GM19099 (cell line): Measurements from ENCODE around the gene FAXC.

ENCODE experiments used
- POLR2A ChIP-seq: IDR thresholded peaks from 3 replicates; pipeline ENCODE4 v1.6.1; 2011; ENCODE audit warnings: low read depth; ENCODE audit not compliant: insufficient read length; ENCODE audit errors: extremely low read depth

FAXC gene

DNA sequence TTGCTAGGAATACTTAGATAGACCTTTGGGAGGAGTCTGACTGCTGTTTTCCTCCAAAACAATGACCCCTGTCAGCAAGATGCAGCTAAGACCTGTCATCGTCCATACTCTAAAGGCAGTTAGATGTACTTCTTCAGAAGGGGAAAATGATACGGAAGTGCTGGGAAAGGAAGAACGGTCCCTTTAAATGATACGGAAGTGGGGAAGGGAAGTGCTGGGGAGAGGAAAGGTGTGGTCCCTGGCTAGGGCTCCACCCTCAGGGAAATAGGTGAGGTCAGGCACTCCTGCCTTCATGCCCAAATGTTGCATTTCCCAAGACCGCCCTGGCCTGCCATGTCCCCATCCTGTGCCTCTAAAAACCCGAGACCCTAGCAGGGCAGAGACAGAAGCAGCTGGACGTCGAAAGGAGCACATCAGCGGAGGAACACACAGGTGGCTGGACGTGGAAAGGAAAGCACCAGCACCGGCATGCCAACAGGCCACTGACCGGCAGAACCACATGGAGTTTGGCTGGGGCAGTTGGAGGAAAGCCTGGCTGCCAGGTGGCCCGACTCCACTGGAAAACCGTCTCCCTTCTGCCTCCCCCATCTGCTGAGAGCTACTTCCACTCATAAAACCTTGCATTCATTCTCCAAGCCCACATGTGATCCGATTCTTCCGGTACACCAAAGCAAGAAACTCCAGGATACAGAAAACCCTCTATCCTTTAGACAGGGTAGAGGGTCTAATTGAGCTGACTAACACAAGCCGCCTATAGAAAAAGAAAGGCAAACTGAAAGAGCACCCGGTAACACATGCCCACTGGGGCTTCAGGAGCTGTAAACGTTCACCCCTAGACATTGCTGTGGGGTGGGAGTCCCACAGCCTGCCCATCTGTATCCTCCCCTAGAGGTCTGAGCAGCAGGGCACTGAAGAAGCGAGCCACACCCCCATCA is 94.6 kb downstream of the FAXC start:
- TF ChIP-seq POLR2A: no peak

DNA sequence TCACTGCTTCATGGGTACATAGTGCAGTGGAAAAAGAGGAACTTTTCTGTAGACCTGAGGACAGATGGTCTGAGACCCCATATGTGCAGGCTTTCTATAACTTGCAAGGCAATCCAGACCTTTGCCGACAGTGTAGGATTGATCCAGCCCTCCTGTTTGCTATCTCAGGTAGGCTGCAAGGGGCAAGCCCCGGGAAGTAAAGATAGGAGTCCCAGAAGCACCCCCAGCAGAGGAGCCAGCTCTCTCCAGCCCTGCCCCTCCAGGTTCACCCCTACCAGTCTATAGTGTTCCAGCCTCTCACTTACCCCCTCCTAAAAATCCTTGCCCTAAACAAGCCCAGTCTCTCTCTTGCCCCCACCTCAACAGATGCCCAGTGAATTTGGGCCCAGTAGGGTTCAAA is 96.2 kb downstream of the FAXC start:
- no peak for TF ChIP-seq POLR2A

DNA sequence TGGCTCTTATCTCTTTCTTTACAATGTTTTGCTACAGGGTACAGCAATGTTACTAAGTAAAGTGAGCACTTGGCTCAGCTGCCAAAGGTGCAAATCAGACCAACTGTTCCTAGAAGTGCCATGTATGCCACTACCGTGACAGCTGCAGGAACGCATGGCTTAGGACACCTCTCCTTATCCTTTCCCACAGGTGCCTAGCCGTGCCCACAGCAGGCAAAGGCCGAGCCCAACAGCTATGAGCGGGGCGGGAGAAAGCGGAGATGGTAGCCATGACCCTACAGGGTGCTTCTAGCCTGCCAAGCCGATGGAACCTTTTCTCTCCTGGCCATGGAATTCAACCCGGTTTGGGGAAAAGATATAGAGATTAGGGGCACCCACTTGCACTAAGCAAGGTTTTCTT is 97.1 kb downstream of the FAXC start:
- TF ChIP-seq POLR2A: no peak

DNA sequence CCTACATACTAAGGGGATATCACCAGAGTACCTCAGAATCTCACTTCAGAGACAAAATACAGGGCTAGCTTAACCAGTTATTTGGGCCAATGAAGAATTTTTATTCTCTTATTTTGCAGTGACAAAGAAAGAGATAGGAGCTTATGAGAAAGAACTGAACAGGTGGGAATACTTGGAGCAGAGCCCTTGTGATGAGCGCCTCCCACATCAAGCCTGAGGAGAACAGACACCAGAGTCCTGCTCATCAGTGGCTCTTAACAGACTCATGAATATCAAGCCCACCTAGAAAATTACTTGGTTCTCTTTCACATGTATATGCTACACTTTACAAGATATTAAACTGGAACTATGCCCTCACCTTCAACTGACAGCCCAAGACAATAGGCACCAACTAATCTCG is 99.0 kb downstream of the FAXC start:
- TF ChIP-seq POLR2A: no peak

DNA sequence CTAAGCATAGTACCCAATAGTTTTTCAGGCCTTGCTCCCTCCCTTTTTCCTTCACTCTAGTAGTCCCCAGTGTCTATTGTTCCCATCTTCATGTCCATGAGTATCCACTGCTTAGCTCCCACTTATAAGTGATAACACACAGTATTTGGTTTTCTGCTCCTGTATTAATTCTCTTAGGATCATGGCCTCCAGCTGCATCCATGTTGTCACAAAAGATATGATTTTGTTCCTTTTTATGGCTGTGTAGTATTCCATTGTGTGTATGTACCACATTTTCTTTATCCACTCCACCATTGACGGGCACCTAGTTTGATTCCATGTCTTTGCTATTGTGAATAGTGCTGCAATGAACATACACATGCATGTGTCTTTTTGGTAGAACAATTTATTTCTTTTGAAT is 102.9 kb downstream of the FAXC start:
- TF ChIP-seq POLR2A: no peak

DNA sequence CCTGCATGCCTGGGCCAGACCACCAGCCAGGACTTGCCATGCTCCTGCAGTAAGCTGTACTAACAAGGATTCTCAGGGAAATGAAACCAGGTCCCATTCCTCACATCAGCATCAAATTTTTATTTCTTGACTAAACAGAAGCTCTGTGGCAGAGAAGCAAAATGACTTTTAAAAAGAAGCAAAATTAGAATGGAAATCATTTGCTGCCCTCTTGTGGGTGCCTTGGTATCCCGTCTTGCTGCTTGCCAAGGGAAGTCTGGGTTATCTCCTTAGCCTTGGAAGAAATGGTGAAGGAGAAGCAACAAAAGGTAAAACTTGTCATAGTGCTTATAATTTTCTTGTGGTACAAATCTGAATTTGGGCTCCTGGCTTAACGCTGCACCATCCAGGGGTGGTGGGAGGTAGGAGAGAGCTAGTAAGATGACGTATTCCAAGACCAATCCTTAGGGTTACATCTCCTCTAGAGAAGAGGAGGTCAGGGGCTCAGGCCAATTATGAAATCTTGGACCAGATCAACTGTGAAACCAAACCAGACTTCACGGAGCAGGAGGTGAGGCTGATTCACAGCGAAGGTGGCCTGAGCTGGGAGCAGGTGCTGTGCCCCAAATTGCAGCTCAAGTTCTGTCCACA is 107.5 kb downstream of the FAXC start:
- TF ChIP-seq POLR2A: no peak

DNA sequence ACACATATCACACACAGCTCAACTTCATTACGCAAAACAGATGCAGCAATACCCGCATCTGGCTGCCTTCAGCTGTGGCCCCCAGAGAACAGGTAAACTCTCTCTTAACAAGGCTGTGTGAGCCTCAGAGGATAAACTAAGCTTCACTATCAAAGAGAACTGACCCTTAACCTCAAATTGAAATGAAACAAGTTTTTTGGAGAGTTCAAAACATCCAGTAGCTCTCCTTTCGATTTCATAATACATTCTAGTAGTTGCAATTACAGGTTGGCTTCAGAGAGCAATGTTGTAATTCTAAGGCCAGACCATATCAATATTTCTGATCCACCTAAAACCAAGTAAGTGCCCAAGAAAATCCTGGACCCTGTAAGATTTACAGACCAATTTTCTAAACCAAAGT is 113.5 kb downstream of the FAXC start:
- no peak for TF ChIP-seq POLR2A

DNA sequence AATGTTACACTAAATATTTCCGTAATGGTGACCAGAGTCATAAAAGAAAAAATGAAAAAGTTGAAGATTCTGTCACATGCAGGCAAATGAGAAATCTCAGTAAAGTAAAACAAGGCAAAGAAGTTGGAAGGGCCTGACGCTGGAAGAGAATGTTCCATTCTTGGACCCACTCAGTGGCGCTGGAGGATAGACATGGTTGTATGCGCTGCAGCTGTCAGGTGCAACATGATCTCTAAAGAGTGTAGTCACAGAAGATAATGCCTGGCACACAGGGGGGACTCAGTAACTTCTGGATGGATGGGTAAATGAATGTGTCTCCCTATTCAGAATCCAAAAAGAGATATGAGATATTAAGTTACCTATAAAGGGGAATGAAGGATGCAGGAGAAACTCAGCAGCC is 116.3 kb downstream of the FAXC start:
- TF ChIP-seq POLR2A: no peak

DNA sequence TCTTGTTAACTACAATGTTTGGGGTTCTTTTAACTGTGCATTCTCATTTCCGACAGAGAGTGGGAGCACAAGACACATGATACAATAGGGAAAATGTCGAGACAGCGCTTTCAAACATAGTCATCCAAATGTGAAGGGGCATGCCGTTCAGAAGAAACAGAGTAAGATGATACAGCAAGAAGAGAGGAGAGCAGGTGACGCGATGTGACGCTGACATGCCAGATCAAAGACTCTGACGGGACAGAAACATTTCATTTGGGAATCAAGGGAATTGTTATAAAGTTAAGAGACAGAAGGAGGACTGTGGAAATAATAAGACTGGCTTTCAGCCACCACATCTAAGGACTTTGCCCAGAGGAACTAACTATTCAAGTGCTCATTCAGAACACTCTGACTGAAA is 117.4 kb downstream of the FAXC start:
- no peak for TF ChIP-seq POLR2A

DNA sequence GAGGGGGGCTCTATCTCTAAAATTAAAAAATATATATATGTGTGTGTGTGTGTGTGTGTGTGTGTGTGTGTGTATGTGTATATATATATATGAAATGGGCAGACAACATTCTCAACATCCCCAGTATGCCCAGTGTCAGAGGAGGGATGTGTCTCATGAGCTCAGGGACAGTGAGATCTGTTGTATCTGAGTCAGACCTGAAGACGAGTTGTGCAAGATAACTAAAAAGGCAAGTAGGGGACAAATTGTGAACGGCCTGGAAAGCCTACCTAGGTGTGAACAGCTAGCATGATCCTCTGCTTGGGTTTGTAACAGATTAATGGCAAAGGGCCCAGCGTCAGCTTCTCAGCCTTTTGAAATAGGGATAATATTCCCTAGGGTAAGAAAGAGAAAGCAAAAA is 124.3 kb downstream of the FAXC start:
- no peak for TF ChIP-seq POLR2A
